HG03103 (cell line): ENCODE data around the gene SLC5A3.

Experiments used
- ATAC-seq: cut with Tn5 transposase; IDR thresholded peaks from one replicate; pipeline ENCODE4 v1.9.1; 2021; ENCODE audit warnings: low read depth; ENCODE audit not compliant: unreplicated experiment

The SLC5A3 gene

GRCh38 chr21:34073032-34073748 is at the start of gene SLC5A3, which contains the start of gene MRPS6:
Gene SLC5A3, plus strand, starts transcription at chr21:34073578. Its CDS starts 21,621 bp downstream, at chr21:34095199.
Gene MRPS6, plus strand, starts transcription at chr21:34073578. Its CDS starts 123 bp downstream, at chr21:34073701.
- peak; percentile 55 for ATAC-seq

- no peak for ATAC-seq
These were observed 49.5 kb upstream of the SLC5A3 start for GRCh38 chr21:34023691-34024373.

- no peak for ATAC-seq
These were observed 49.0 kb upstream of the SLC5A3 start for GRCh38 chr21:34024374-34024693.

DNA sequence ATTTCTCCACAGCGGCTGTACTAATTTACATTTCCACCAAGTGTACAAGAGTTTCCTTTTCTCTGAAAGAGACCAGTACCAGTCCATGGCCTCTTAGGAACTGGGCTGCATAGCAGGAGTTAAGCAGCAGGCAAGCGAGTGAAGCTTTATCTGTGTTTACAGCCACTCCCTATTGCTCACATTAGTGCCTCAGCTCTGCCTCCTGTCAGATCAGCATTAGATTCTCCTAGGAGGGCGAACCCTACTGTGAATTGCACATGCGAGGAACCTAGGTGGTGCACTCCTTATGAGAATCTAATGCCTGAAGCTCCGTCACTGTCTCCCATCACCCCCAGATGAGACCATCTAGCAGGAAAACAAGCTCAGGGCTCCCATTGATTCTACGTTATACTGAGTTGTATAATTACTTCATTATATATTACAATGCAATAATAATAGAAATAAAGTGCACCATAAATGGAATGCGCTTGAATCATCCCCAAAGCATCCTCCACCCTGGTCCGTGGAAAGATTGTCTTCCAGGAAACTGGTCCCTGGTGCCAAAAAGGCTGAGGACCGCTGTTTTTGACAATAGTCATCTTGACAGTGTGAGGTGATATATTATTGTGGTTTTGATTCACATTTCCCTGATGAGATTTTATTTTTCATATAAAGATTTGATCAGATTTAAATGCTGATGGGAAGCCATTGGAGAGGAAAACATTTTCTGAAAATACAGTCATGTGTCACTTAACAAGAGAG is 45.5 kb upstream of the SLC5A3 start:
- no peak for ATAC-seq

DNA sequence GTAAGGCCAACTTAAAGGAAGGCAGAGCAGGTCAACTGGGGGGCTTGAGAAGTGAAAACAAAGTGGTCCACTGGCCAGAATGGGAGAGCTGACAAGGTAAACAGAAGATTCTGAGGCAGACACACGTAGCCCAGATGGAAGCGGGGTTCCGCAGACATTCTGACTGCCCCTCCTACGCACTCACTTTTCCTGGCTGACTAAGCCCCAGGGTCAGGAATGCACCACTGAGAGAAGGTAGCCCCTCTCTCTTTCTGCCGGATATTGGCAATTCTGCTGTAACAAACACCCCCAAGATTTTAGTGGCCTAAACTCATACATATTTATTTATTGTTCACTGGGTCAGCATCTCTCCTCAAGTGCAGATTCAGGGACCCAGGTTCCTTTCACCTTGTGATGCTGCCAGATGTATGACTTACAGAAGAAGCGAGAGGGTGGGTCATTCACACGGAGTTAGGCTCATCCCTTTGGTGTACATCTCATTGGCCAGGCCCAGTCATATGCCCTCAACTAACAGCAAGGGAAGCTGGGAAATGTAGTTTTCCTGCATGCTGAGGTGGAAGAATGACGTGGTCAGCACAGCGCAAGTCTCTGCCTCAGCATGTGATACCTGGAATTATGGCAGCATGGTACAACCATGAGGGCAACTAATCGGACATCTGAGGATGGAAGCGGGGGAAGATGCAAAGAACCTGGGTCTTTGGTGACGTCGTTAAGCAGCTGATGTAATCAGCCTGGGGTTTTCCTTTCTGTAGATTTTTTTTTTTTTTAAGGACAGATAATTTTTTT is 43.4 kb upstream of the SLC5A3 start:
- peak; percentile 96 for ATAC-seq

GRCh38 chr21:34031835-34032370 is 41.5 kb upstream of the SLC5A3 start:
- no peak for ATAC-seq

GRCh38 chr21:34034369-34035014 is 38.9 kb upstream of the SLC5A3 start:
- ATAC-seq, result no peak

GRCh38 chr21:34035619-34036354 is 37.6 kb upstream of the SLC5A3 start:
- no peak for ATAC-seq

- ATAC-seq, result no peak
These were observed 36.2 kb upstream of the SLC5A3 start for GRCh38 chr21:34037009-34037795.

GRCh38 chr21:34039678-34040382 is 33.5 kb upstream of the SLC5A3 start:
- no peak for ATAC-seq

GRCh38 chr21:34042735-34043134 is 30.6 kb upstream of the SLC5A3 start:
- ATAC-seq, result no peak

- no peak for ATAC-seq
These were observed 30.0 kb upstream of the SLC5A3 start for GRCh38 chr21:34043333-34043732.

DNA sequence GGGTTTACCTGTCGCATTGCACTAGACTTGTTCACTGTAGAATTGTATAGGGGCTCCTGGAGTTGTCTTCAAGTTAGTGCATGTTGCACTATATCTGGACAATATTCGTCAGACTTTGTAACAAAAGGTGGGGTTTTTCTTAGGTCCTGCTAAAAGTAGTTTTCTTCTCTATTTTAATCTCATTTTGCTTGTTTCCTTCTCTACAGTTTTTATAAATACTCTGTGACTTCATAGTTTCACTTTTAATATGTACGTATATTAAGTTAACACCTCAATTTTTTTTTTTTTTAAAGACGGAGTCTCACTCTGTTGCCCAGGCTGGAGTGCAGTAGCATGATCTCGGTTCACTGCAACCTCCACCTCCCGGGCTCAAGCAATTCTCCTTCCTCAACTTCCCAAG is 26.5 kb upstream of the SLC5A3 start:
- no peak for ATAC-seq

- ATAC-seq, result no peak
These were observed 25.5 kb upstream of the SLC5A3 start for GRCh38 chr21:34047835-34048234.

DNA sequence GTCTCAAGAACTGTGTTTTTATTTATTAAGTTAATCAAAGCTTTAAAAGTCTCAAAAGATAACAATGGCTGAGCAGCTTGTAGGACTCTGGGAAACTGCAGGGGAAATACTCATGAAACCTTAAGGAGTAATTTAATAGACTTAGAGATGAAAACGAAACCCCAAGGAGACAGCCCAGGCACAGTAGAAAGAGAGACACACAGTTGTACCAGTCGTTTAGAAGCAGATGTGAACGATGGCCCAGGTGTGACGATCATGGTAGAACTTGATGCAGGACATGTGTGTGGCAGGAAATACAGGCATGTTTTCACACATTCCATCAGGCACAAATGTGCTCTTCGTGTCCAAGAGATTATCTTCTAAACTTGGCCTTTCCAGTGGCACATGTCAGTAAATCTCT is 21.2 kb upstream of the SLC5A3 start:
- ATAC-seq, result no peak

DNA sequence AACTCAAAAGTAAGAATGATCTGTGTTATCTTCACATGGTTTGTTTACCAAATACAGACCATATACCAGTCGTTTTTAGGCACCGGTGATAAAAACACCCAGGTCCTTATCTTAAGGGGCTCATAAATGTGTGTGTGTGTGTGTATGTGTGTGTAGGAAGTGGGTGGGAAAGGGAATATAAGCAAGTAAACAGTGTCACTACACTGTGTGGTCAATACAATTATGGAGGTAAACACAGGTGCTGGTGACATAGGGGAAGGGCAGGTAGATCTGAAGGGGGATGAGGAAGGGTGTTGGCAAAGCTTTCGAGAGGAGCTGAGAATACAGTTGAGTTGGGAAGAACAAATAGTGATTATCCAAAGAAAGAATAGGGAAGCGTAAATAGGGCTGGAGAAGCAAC is 19.1 kb upstream of the SLC5A3 start:
- ATAC-seq, result no peak

DNA sequence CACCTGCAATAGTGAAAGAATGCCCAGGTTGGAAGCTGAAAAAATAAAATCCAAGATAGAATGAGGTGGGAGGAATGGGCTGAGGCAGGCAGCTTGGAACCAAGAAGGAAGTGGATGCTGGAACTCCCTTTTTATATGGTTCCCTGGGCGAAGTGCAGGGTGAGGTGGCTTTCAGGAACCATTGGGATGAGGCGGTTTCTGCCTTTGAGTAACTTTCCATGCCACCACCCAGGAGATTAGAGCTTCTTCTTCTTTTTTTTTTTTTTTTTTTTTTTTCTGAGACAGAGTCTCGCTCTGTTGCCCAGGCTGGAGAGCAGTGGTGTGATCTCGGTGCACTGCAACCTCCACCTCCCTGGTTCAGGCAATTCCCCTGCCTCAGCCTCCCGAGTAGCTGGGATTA is 17.8 kb upstream of the SLC5A3 start:
- ATAC-seq, result no peak

GRCh38 chr21:34061983-34062382 is 11.4 kb upstream of the SLC5A3 start:
- ATAC-seq, result no peak
